GM23338 (cell line): ENCODE results near the gene LIME1. TPM values are rescaled to one million over a fixed set of nuclear protein-coding genes. Genes with fewer than 3 reads are reported as not detected.

Experiments used
- ATAC-seq: fragments of 200-7000 bp; cut with Tn5 transposase; 3 replicates; pipeline ENCODE4 v1.9.1; 2020
- DNase-seq: peaks from one replicate; pipeline ENCODE4 v3.0.0-alpha.2; 2015; ENCODE audit warnings: low spot score
- H2AFZ ChIP-seq: fragments of 200-600 bp; sonication (generic); 2 replicates; pipeline ENCODE4 v1.8.0; 2016; ENCODE audit warnings: antibody characterized with exemption, mild to moderate bottlenecking, moderate library complexity
- H3F3A ChIP-seq: fragments of 200-600 bp; sonication (generic); replicated peaks from 2 replicates; pipeline ENCODE4 v1.8.0; 2017; ENCODE audit warnings: antibody characterized with exemption, mixed run types, low read depth
- H3K27ac ChIP-seq: fragments of 200-600 bp; sonication (generic); 2 replicates; pipeline ENCODE4 v1.6.1; 2016; ENCODE audit warnings: low read depth
- H3K27me3 ChIP-seq: fragments of 200-600 bp; sonication (generic); 2 replicates; pipeline ENCODE4 v1.8.0; 2016; ENCODE audit warnings: mild to moderate bottlenecking, mixed run types, moderate library complexity; ENCODE audit not compliant: insufficient read depth
- H3K36me3 ChIP-seq: fragments of 200-600 bp; sonication (generic); 2 replicates; pipeline ENCODE4 v1.8.0; 2016; ENCODE audit warnings: mild to moderate bottlenecking; ENCODE audit not compliant: insufficient read depth
- H3K4me1 ChIP-seq: fragments of 200-600 bp; sonication (generic); 2 replicates; pipeline ENCODE4 v1.8.0; 2016; ENCODE audit warnings: mild to moderate bottlenecking, moderate library complexity; ENCODE audit not compliant: insufficient read depth
- H3K4me2 ChIP-seq: fragments of 200-600 bp; sonication (generic); 2 replicates; pipeline ENCODE4 v1.7.1; 2017; ENCODE audit warnings: mixed run types
- H3K4me3 ChIP-seq: fragments of 200-600 bp; sonication (generic); 2 replicates; pipeline ENCODE4 v1.6.1; 2016; ENCODE audit warnings: mixed run types
- H3K79me2 ChIP-seq: fragments of 200-600 bp; sonication (generic); replicated peaks from 2 replicates; pipeline ENCODE4 v1.8.0; 2017; ENCODE audit warnings: mild to moderate bottlenecking; ENCODE audit not compliant: insufficient read depth
- H3K9me2 ChIP-seq: fragments of 200-600 bp; sonication (generic); 2 replicates; pipeline ENCODE4 v1.8.0; 2017; ENCODE audit not compliant: insufficient read depth
- H4K20me1 ChIP-seq: fragments of 200-600 bp; sonication (generic); replicated peaks from 2 replicates; pipeline ENCODE4 v1.8.0; 2017; ENCODE audit warnings: mild to moderate bottlenecking; ENCODE audit not compliant: insufficient read depth
- H3K27ac Mint-ChIP-seq: 2 replicates; pipeline ENCODE4 v1.8.0; 2020; ENCODE audit warnings: inconsistent platforms, mild to moderate bottlenecking, moderate library complexity, mixed read lengths
- H3K27me3 Mint-ChIP-seq: 3 replicates; pipeline ENCODE4 v1.8.0; 2022; ENCODE audit warnings: low read depth, mild to moderate bottlenecking, moderate library complexity, mixed read lengths, inconsistent platforms; ENCODE audit not compliant: insufficient read depth, poor library complexity
- H3K36me3 Mint-ChIP-seq: 3 replicates; pipeline ENCODE4 v1.8.0; 2021; ENCODE audit warnings: low read depth, mild to moderate bottlenecking, inconsistent platforms, moderate library complexity, mixed read lengths
- H3K4me1 Mint-ChIP-seq: 3 replicates; pipeline ENCODE4 v1.8.0; 2020; ENCODE audit warnings: mild to moderate bottlenecking, inconsistent platforms, mixed read lengths
- H3K4me3 Mint-ChIP-seq: 3 replicates; pipeline ENCODE4 v1.8.0; 2021; ENCODE audit warnings: moderate library complexity, mild to moderate bottlenecking, inconsistent platforms, mixed read lengths
- H3K9me3 Mint-ChIP-seq: 3 replicates; pipeline ENCODE4 v1.8.0; 2020; ENCODE audit warnings: moderate library complexity, mild to moderate bottlenecking, inconsistent platforms, mixed read lengths
- CREB1 ChIP-seq: fragments of 250-450 bp; sonication (Bioruptor Pico); IDR thresholded peaks from 2 replicates; pipeline ENCODE4 v1.5.0; 2020; ENCODE audit warnings: low read depth, mild to moderate bottlenecking, moderate library complexity
- EZH2 ChIP-seq: fragments of 200-600 bp; sonication (generic); IDR thresholded peaks from one replicate; pipeline ENCODE4 v1.8.0; 2017; ENCODE audit warnings: antibody characterized with exemption, mild to moderate bottlenecking, low read depth; ENCODE audit not compliant: unreplicated experiment
- EZH2phosphoT487 ChIP-seq: fragments of 200-600 bp; sonication (generic); IDR thresholded peaks from one replicate; pipeline ENCODE4 v1.8.1; 2018; ENCODE audit warnings: antibody characterized with exemption; ENCODE audit not compliant: unreplicated experiment
- JUNB ChIP-seq: IDR thresholded peaks from one replicate; pipeline ENCODE4 v1.6.1; 2016; ENCODE audit warnings: antibody characterized with exemption; ENCODE audit not compliant: unreplicated experiment
- ZNF114 ChIP-seq: fragments of 250-450 bp; sonication (Bioruptor Pico); IDR thresholded peaks from 2 replicates; pipeline ENCODE4 v1.5.0; 2020; ENCODE audit warnings: mild to moderate bottlenecking, moderate library complexity
- polyA plus RNA-seq: library from polyadenylated mRNA; unstranded; fragments of >200 nt; fragmentation: Nextera tagmentation; extraction: Ambion mirVana; gene quantifications from 2 replicates; pipeline ENCODE4 v1.2.1, GENCODE V29; 2016
- total RNA-seq: library from RNA; depleted of rRNA; stranded (reverse); fragments of >200 nt; shearing (Covaris generic); gene quantifications from 2 replicates; pipeline ENCODE4 v1.2.3, GENCODE V29; 2014
- TF ChIP-seq, protein P1 (sequence below), 2 experiments: fragments of 200-600 bp in 1 of 2; sonication (generic) in 1 of 2; conservative IDR thresholded peaks; 2 replicates each; pipeline versions ENCODE4 v1.5.1 to v1.6.1; 2016 to 2017; ENCODE audit warnings: antibody characterized with exemption in 2 of 2, low read depth in 2 of 2, mild to moderate bottlenecking in 2 of 2, moderate library complexity in 1 of 2

Gene LIME1
- total and polyA plus RNA-seq, 2 experiments from 2014 or later = 4.7 to 12.2 TPM

DNA sequence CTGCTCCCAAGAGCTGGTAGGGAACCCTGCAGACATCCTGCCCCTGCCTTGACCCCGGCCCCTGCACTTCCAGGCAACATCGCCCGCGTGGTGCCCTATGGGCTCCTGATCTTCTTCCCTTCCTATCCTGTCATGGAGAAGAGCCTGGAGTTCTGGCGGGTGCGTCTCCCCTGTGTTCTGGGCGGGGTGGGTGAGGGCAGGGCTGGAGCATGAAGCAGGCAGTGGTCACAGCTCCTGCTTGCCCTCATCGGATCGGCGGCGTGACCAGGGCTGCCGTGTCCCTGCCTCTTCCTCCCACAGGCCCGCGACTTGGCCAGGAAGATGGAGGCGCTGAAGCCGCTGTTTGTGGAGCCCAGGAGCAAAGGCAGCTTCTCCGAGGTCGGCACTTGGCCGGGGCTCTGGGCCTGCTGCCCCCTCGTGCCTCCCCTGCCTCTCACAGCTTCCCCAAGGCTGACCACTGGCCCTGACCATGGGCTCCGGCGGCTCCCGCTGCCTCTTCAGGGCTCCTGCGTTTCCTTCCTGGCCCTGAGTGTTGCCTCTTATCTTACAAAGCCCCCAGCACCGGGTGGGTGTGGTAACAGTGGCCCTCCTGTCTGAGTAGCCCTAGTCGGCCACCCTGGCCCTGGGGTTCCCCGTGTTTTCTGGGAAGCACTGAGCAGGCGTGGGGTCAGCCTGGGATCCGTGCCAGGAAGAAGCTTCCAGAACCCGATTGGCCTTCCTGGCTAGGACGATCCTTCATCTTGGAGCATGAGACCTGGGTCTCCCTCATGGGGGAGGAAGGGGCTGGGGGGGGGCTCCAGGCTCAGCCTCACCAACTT is 48.0 kb upstream of the LIME1 start:
- peaks cover 14% of the 10 kb centered on the region for H3K36me3 Mint-ChIP-seq
- no peak overlapping the region for H3K4me3 Mint-ChIP-seq
- DNase-seq (no peak), ATAC-seq (no peak)
- no peaks in the 10 kb centered on the region for H3K79me2 ChIP-seq
- H3K4me1 ChIP-seq = no peaks in the 10 kb centered on the region
- H2AFZ ChIP-seq = no peak overlapping the region
- no peak overlapping the region for H3K4me2 ChIP-seq
- H3K27ac ChIP-seq = no peak overlapping the region
- no peaks in the 10 kb centered on the region for H3K36me3 ChIP-seq
- H3K4me3 ChIP-seq = no peak overlapping the region
- H3K9me3 Mint-ChIP-seq = peaks cover 8% of the 10 kb centered on the region; the same call in 1 of the 3 replicates
- no peaks in the 10 kb centered on the region for H3K27me3 ChIP-seq
- no peaks in the 10 kb centered on the region for H3K9me2 ChIP-seq
- peaks cover 19% of the 10 kb centered on the region for H3K27me3 Mint-ChIP-seq
- no peak overlapping the region for H3K27ac Mint-ChIP-seq
- TF ChIP-seq JUNB (no peak), ZNF114 (no peak), EZH2 (no peak), EZH2phosphoT487 (no peak)
- no peaks in the 10 kb centered on the region; the same call in 2 of the 3 replicates for H3K4me1 Mint-ChIP-seq
- H4K20me1 ChIP-seq = no peaks in the 10 kb centered on the region
- H3F3A ChIP-seq = no peaks in the 10 kb centered on the region

GRCh38 chr20:63689046-63690002 is 47.1 kb upstream of the LIME1 start:
- Mint-ChIP-seq H3K4me3 (no peak overlapping the region), H3K4me1 (no peaks in the 10 kb centered on the region; the same call in 2 of the 3 replicates), H3K9me3 (peaks cover 14% of the 10 kb centered on the region; the same call in 2 of the 3 replicates), H3K36me3 (peaks cover 22% of the 10 kb centered on the region), H3K27me3 (peaks cover 25% of the 10 kb centered on the region), H3K27ac (no peak overlapping the region)
- Histone ChIP-seq H3K4me2 (no peak overlapping the region), H3F3A (no peaks in the 10 kb centered on the region), H3K27me3 (no peaks in the 10 kb centered on the region), H3K9me2 (no peaks in the 10 kb centered on the region), H3K36me3 (no peaks in the 10 kb centered on the region), H3K27ac (no peak overlapping the region), H3K4me1 (no peaks in the 10 kb centered on the region), H3K79me2 (no peaks in the 10 kb centered on the region), H4K20me1 (no peaks in the 10 kb centered on the region), H2AFZ (no peak overlapping the region), H3K4me3 (no peak overlapping the region)
- ATAC-seq = no peak
- no peak for TF ChIP-seq CREB1
- TF ChIP-seq, protein P1, sequence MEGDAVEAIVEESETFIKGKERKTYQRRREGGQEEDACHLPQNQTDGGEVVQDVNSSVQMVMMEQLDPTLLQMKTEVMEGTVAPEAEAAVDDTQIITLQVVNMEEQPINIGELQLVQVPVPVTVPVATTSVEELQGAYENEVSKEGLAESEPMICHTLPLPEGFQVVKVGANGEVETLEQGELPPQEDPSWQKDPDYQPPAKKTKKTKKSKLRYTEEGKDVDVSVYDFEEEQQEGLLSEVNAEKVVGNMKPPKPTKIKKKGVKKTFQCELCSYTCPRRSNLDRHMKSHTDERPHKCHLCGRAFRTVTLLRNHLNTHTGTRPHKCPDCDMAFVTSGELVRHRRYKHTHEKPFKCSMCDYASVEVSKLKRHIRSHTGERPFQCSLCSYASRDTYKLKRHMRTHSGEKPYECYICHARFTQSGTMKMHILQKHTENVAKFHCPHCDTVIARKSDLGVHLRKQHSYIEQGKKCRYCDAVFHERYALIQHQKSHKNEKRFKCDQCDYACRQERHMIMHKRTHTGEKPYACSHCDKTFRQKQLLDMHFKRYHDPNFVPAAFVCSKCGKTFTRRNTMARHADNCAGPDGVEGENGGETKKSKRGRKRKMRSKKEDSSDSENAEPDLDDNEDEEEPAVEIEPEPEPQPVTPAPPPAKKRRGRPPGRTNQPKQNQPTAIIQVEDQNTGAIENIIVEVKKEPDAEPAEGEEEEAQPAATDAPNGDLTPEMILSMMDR (conservative IDR thresholded peaks at IDR 0.05; ENCODE audit: low read depth in 2 of 2) = peak in 1 of 2 experiments; percentile 22; a peak in 2 of 4 replicates
- no peak for DNase-seq
